Endodermal cell (in vitro differentiated cells): Measurements from ENCODE around the gene RRAGC. TPM values are rescaled to one million over a fixed set of nuclear protein-coding genes. Genes with fewer than 3 reads are reported as not detected.
A peak's percentile ranks its signal among the peaks of the same experiment; 100 is the strongest.

ENCODE experiments used
- DNase-seq: peaks from one replicate; pipeline ENCODE4 v3.0.0-alpha.2; 2017
- H3K27ac ChIP-seq: 2 replicates; pipeline ENCODE4 v1.5.1; 2013; ENCODE audit warnings: mild to moderate bottlenecking, low read depth, low read length, moderate library complexity
- H3K27me3 ChIP-seq: 2 replicates; pipeline ENCODE4 v1.6.1; 2013; ENCODE audit warnings: mild to moderate bottlenecking, low read length, moderate library complexity; ENCODE audit not compliant: insufficient read depth, control insufficient read depth, poor library complexity, severe bottlenecking
- H3K36me3 ChIP-seq: 2 replicates; pipeline ENCODE4 v1.7.0; 2013; ENCODE audit warnings: mild to moderate bottlenecking, low read length, moderate library complexity; ENCODE audit not compliant: control insufficient read depth, insufficient read depth
- H3K4me1 ChIP-seq: one replicate; pipeline ENCODE4 v1.7.0; 2013; ENCODE audit warnings: low read length; ENCODE audit not compliant: control insufficient read depth, insufficient read depth
- H3K4me3 ChIP-seq: 2 replicates; pipeline ENCODE4 v1.5.1; 2013; ENCODE audit warnings: mild to moderate bottlenecking, low read length, moderate library complexity
- H3K9ac ChIP-seq: 2 replicates; pipeline ENCODE4 v1.6.1; 2013; ENCODE audit warnings: mild to moderate bottlenecking, low read length, moderate library complexity; ENCODE audit not compliant: poor library complexity, severe bottlenecking; ENCODE audit errors: extremely low read depth
- H3K9me3 ChIP-seq: 2 replicates; pipeline ENCODE4 v1.6.1; 2013; ENCODE audit warnings: mild to moderate bottlenecking, low read length, moderate library complexity; ENCODE audit not compliant: control insufficient read depth
- H3K27ac Mint-ChIP-seq: 2 replicates; pipeline ENCODE4 v1.8.0; 2020; ENCODE audit warnings: mixed read lengths
- H3K27me3 Mint-ChIP-seq: 2 replicates; pipeline ENCODE4 v1.8.0; 2021; ENCODE audit warnings: mild to moderate bottlenecking, mixed read lengths; ENCODE audit not compliant: insufficient read depth
- H3K36me3 Mint-ChIP-seq: 2 replicates; pipeline ENCODE4 v1.8.0; 2020; ENCODE audit warnings: low read depth, mixed read lengths
- H3K4me1 Mint-ChIP-seq: 2 replicates; pipeline ENCODE4 v1.8.0; 2020; ENCODE audit warnings: mixed read lengths
- H3K4me3 Mint-ChIP-seq: 2 replicates; pipeline ENCODE4 v1.8.0; 2020; ENCODE audit warnings: mild to moderate bottlenecking, moderate library complexity, mixed read lengths
- H3K9me3 Mint-ChIP-seq: 2 replicates; pipeline ENCODE4 v1.8.0; 2020; ENCODE audit warnings: mild to moderate bottlenecking, mixed read lengths
- CTCF ChIP-seq: fragments of 200-600 bp; sonication (generic); conservative IDR thresholded peaks from 2 replicates; pipeline ENCODE4 v1.5.0; 2021; ENCODE audit warnings: antibody characterized with exemption, mild to moderate bottlenecking
- WGBS, 2 experiments: methylation state at CpG; one replicate each; pipeline versions ENCODE4 v1.1.5 to v1.1.7; 2013; ENCODE audit warnings: missing lambda C conversion rate in 2 of 2, mixed read lengths in 1 of 2; ENCODE audit not compliant: insufficient coverage in 1 of 2, insufficient read length in 1 of 2; 5-methylcytosine and 5-hydroxymethylcytosine counted together
- total RNA-seq, 2 donors: library from RNA; stranded (reverse); fragmentation: NEBNext Ultra II Directional in 1 of 2; extraction: Animal tissue kit (Norgen Biotek cat#: 25700) in 1 of 2; gene quantifications; 2 replicates in 1 of 2; 3 replicates in 1 of 2; pipeline ENCODE4 v1.2.1, GENCODE V29; 2021

Gene RRAGC
- total RNA-seq, 2 donors from 2014 or later, result 23.0 to 33.2 TPM

GRCh38 chr1:38789498-38790169 is 69.9 kb downstream of the RRAGC start:
- H3K9me3 ChIP-seq, result peaks cover 23% of the 10 kb centered on the region
- H3K4me3 ChIP-seq, result no peak overlapping the region
- no peaks in the 10 kb centered on the region for H3K4me1 ChIP-seq
- no peak overlapping the region for H3K27ac ChIP-seq
- 87 to 89% methylated on average over 4 to 5 of the region's 5 CpGs for WGBS, 2 experiments
- DNase-seq, result peak; percentile 39
- Mint-ChIP-seq H3K27me3 (peaks cover 64% of the 10 kb centered on the region), H3K4me1 (peaks cover 17% of the 10 kb centered on the region), H3K36me3 (no peaks in the 10 kb centered on the region), H3K9me3 (peaks cover 18% of the 10 kb centered on the region), H3K4me3 (no peak overlapping the region), H3K27ac (no peak overlapping the region)
- no peaks in the 10 kb centered on the region for H3K36me3 ChIP-seq
- no peak for TF ChIP-seq CTCF
- peaks cover 61% of the 10 kb centered on the region for H3K27me3 ChIP-seq
- H3K9ac ChIP-seq, result no peak overlapping the region

GRCh38 chr1:38788341-38789336 is 70.9 kb downstream of the RRAGC start:
- DNase-seq, result peak; percentile 64
- no peak overlapping the region for H3K4me3 ChIP-seq
- Mint-ChIP-seq H3K4me3 (no peak overlapping the region), H3K9me3 (peaks cover 10% of the 10 kb centered on the region), H3K27ac (no peak overlapping the region), H3K36me3 (no peaks in the 10 kb centered on the region), H3K4me1 (peaks cover 19% of the 10 kb centered on the region), H3K27me3 (peaks cover 63% of the 10 kb centered on the region)
- no peaks in the 10 kb centered on the region for H3K36me3 ChIP-seq
- no peak overlapping the region for H3K9ac ChIP-seq
- H3K27ac ChIP-seq, result no peak overlapping the region
- H3K9me3 ChIP-seq, result peaks cover 13% of the 10 kb centered on the region
- peaks cover 63% of the 10 kb centered on the region for H3K27me3 ChIP-seq
- TF ChIP-seq CTCF, result no peak
- no peaks in the 10 kb centered on the region for H3K4me1 ChIP-seq
- WGBS, 2 experiments, result 65 to 67% methylated on average over 12 to 15 of the region's 15 CpGs

Other genes with a start within 250 kb of the RRAGC start
- gene MYCBP, start 13.6 kb upstream of the RRAGC start, total RNA-seq, result 10 to 100 TPM; 34.6 to 38.1 TPM
- not detected for gene GJA9, start 21.8 kb upstream of the RRAGC start, total RNA-seq
- not detected for gene RHBDL2, start 82.1 kb upstream of the RRAGC start, total RNA-seq
- 100 to 1,000 TPM; 128 to 137 TPM for gene AKIRIN1, start 131.5 kb upstream of the RRAGC start, total RNA-seq
- 100 to 1,000 TPM; 295 to 349 TPM for gene NDUFS5, start 166.6 kb upstream of the RRAGC start, total RNA-seq